Measurements from ENCODE around the gene ZNRD2. TPM values are rescaled to one million over a fixed set of nuclear protein-coding genes. Genes with fewer than 3 reads are reported as not detected.

The ZNRD2 gene
- total RNA-seq, 4 donors from 2014 or later: 41.9 to 62.9 (median 50.6) TPM

DNA sequence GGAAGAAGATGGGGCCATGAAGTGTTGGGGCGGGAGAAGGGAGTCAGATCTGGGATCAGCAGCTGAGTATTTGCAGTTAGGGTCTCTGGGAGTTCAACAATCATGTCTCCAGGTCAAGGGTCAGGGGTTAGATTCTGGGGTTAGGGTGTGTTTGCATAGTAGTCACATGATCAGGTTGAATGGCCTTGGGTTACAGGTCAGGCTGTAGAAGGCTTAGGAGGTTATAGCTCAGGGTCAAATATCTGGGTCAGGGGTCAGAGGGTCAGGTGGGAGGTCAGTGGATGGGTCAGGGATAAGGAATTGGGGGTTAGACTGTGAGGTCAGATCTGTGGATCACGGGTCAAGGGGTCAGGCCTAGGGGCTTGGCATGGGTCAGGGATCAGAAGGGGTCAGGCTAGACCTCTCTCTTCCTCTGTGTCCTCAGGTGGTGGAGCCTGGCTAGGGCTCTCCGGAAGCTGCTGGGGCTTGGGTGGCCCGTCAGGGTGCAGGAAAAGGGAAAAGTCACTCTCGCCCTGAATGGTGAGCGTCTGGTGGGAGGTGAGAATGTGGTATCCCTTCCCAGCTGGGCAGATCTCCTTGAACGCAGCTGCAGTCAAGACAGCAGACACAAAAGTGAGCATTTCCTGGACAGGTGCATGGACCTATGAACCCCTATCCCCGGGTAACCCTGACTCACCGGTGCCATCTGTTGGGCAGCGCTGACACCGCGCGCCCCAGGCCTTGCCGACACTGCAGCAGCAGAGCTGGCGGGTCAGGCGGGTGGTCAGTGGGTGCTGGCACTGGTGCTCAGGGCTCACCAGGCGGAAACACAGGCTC lies 18.5 kb upstream of the ZNRD2 start:
- H3K4me3 ChIP-seq (ENCODE audit: low read depth, poor library complexity, severe bottlenecking): no peak overlapping the region
- WGBS, 2 donors: 59 to 66% methylated on average over 12 to 15 of the region's 17 CpGs
- no peak for TF ChIP-seq POLR2A (IDR thresholded peaks at IDR 0.05)
- TF ChIP-seq, protein P1, sequence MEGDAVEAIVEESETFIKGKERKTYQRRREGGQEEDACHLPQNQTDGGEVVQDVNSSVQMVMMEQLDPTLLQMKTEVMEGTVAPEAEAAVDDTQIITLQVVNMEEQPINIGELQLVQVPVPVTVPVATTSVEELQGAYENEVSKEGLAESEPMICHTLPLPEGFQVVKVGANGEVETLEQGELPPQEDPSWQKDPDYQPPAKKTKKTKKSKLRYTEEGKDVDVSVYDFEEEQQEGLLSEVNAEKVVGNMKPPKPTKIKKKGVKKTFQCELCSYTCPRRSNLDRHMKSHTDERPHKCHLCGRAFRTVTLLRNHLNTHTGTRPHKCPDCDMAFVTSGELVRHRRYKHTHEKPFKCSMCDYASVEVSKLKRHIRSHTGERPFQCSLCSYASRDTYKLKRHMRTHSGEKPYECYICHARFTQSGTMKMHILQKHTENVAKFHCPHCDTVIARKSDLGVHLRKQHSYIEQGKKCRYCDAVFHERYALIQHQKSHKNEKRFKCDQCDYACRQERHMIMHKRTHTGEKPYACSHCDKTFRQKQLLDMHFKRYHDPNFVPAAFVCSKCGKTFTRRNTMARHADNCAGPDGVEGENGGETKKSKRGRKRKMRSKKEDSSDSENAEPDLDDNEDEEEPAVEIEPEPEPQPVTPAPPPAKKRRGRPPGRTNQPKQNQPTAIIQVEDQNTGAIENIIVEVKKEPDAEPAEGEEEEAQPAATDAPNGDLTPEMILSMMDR (IDR thresholded peaks at IDR 0.05): peak in 1 of 3 donors; percentile 21
- intact Hi-C loops (cut with DNase I; ENCODE audit: low total_unique reads): no loop called here
- DNase-seq (ENCODE audit: low spot score in 2 of 2): no peak

GRCh38 chr11:65552388-65552951 lies 17.8 kb upstream of the ZNRD2 start:
- intact Hi-C loops (cut with DNase I; ENCODE audit: low total_unique reads): no loop called here
- TF ChIP-seq, protein P1 (IDR thresholded peaks at IDR 0.05): no peak
- TF ChIP-seq POLR2A (IDR thresholded peaks at IDR 0.05): no peak
- WGBS, 2 donors: 83 to 88% methylated on average over 9 of the region's 9 CpGs
- H3K4me3 ChIP-seq (ENCODE audit: low read depth, poor library complexity, severe bottlenecking): no peak overlapping the region
- no peak for DNase-seq (ENCODE audit: low spot score in 2 of 2)

DNA sequence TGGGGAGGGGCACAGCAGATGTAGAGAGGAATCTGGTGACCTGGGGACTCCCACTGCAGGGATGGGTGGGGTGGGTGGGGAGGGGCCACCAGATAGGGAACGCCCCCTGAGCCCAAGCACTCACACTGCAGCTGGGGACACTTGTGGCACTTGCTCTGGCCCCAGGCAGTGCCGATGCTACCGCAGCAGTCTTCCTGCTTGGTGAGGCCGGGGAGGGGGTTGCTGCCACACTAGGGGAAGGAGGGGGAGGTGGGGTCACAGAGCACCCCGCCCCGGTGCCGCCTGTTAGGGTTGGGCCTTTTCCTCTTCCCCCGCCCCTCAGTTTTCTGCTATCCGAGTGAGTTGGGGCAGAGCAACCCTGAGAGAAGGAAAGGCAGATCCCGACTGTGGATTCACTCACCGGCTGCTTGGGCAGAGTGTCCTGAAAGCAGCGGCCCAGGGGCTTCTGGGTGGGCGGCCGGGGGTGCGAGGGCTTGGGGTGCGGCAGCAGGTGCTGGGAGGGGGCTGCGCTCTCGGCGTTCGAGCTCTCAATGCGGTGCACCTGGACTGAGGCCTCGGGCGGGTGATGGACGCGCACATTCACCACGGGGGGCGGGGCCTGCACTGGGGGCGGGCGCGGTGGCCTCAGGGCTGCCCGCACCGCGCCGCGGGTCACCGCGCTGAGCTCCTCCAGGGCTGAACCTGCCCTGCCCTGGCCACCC lies 16.8 kb upstream of the ZNRD2 start:
- 64 to 69% methylated on average over 15 to 37 of the region's 37 CpGs for WGBS, 2 donors
- intact Hi-C loops (cut with DNase I; ENCODE audit: low total_unique reads): no loop called here

GRCh38 chr11:65554057-65554818 lies 16.0 kb upstream of the ZNRD2 start:
- H3K4me3 ChIP-seq (ENCODE audit: low read depth, poor library complexity, severe bottlenecking): no peak overlapping the region
- DNase-seq (ENCODE audit: low spot score in 2 of 2): no peak
- intact Hi-C loops (cut with DNase I; ENCODE audit: low total_unique reads): no loop called here
- TF ChIP-seq POLR2A (IDR thresholded peaks at IDR 0.05): no peak
- TF ChIP-seq, protein P1 (IDR thresholded peaks at IDR 0.05): no peak
- 83 to 90% methylated on average over 11 to 19 of the region's 27 CpGs for WGBS, 2 donors

More for the DNA sequence above, 16.8 kb upstream of the ZNRD2 start:
- no peak overlapping the region for H3K4me3 ChIP-seq (ENCODE audit: low read depth, poor library complexity, severe bottlenecking)
- no peak for TF ChIP-seq POLR2A (IDR thresholded peaks at IDR 0.05)
- peak in 1 of 2 donors; percentile 87 for DNase-seq (ENCODE audit: low spot score in 2 of 2)

GRCh38 chr11:65554842-65555430 lies 15.3 kb upstream of the ZNRD2 start:
- no peak for DNase-seq (ENCODE audit: low spot score in 2 of 2)
- TF ChIP-seq, protein P1 (IDR thresholded peaks at IDR 0.05): no peak
- TF ChIP-seq POLR2A (IDR thresholded peaks at IDR 0.05): no peak
- WGBS, 2 donors: 64 to 80% methylated on average over 4 of the region's 4 CpGs
- no peak overlapping the region for H3K4me3 ChIP-seq (ENCODE audit: low read depth, poor library complexity, severe bottlenecking)
- intact Hi-C loops (cut with DNase I; ENCODE audit: low total_unique reads): no loop called here
